HG02588 (cell line): Measurements from ENCODE around the gene ABCA7.
A peak's percentile ranks its signal among the peaks of the same experiment; 100 is the strongest.
"Not testable (repeated sequence)": the region's sequence is repeated elsewhere in the genome, so short reads cannot be mapped to it uniquely, and the experiment has no call there.

Experiments
- ATAC-seq: cut with Tn5 transposase; IDR thresholded peaks from one replicate; pipeline ENCODE4 v1.9.1; 2021; ENCODE audit warnings: mild to moderate bottlenecking, moderate library complexity; ENCODE audit not compliant: unreplicated experiment

Gene ABCA7

GRCh38 chr19:1017115-1017905 is 22.6 kb upstream of the ABCA7 start:
- ATAC-seq, result no peak

GRCh38 chr19:1017906-1018305 is 22.0 kb upstream of the ABCA7 start:
- ATAC-seq, result no peak

GRCh38 chr19:1018393-1018792 is 21.5 kb upstream of the ABCA7 start:
- ATAC-seq, result no peak

GRCh38 chr19:1018932-1019615 is 20.8 kb upstream of the ABCA7 start:
- ATAC-seq, result no peak

- no peak for ATAC-seq
Observed at GRCh38 chr19:1019616-1019961, 20.3 kb upstream of the ABCA7 start.

- ATAC-seq, result no peak
Observed at GRCh38 chr19:1019980-1020867, 19.7 kb upstream of the ABCA7 start.

- ATAC-seq, result peak; percentile 76
Observed at GRCh38 chr19:1020868-1021425, 19.0 kb upstream of the ABCA7 start, which contains the start of gene TMEM259. Gene TMEM259, minus strand, starts transcription at chr19:1021123. Its CDS starts 127 bp downstream, at chr19:1020996.

- ATAC-seq, result not testable (repeated sequence)
Observed at GRCh38 chr19:1023883-1024188, 16.1 kb upstream of the ABCA7 start.

- ATAC-seq, result not testable (repeated sequence)
Observed at GRCh38 chr19:1025080-1025479, 14.8 kb upstream of the ABCA7 start.

GRCh38 chr19:1025960-1026782 is 13.7 kb upstream of the ABCA7 start, which contains the start of gene CNN2:
Gene CNN2, plus strand, starts transcription at chr19:1026608. Its CDS starts 54 bp downstream, at chr19:1026662.
- ATAC-seq, result peak; percentile 51

GRCh38 chr19:1026783-1027649 is 12.9 kb upstream of the ABCA7 start:
- no peak for ATAC-seq

- ATAC-seq, result no peak
Observed at GRCh38 chr19:1027650-1028061, 12.3 kb upstream of the ABCA7 start.

GRCh38 chr19:1028062-1028926 is 11.6 kb upstream of the ABCA7 start:
- ATAC-seq, result peak; percentile 32

- no peak for ATAC-seq
Observed at GRCh38 chr19:1032264-1032867, 7.5 kb upstream of the ABCA7 start.

GRCh38 chr19:1035998-1036621 is 3.8 kb upstream of the ABCA7 start:
- no peak for ATAC-seq

GRCh38 chr19:1037621-1038064 is 2.3 kb upstream of the ABCA7 start:
- ATAC-seq, result no peak

GRCh38 chr19:1038978-1039645 is 795 bp upstream of the ABCA7 start:
- no peak for ATAC-seq
